NB4 (cell line): ENCODE data around the gene TRMU.
A peak's percentile ranks its signal among the peaks of the same experiment; 100 is the strongest.

Experiments used
- DNase-seq: peaks from one replicate; pipeline ENCODE4 v3.0.0; 2010; ENCODE audit warnings: low read depth
- H3K4me3 ChIP-seq: one replicate; pipeline ENCODE4 v1.5.1; 2011; ENCODE audit warnings: mild to moderate bottlenecking, low read depth, low read length, moderate library complexity
- CTCF ChIP-seq: IDR thresholded peaks from one replicate; pipeline ENCODE4 v1.5.1; 2012; ENCODE audit warnings: low read depth, low read length
- MAX ChIP-seq: IDR thresholded peaks from 2 replicates; pipeline ENCODE4 v1.6.1; 2011; ENCODE audit warnings: low read depth, low read length
- MYC ChIP-seq: IDR thresholded peaks from 2 replicates; pipeline ENCODE4 v1.6.1; 2011; ENCODE audit warnings: low read depth, low read length
- POLR2A ChIP-seq: IDR thresholded peaks from 2 replicates; pipeline ENCODE4 v1.6.1; 2011; ENCODE audit warnings: mild to moderate bottlenecking; ENCODE audit not compliant: insufficient read length; ENCODE audit errors: extremely low read depth

TRMU gene

GRCh38 chr22:46352276-46352675 is 16.8 kb downstream of the TRMU start:
- TF ChIP-seq POLR2A, result no peak
- no peak for TF ChIP-seq MYC
- TF ChIP-seq CTCF, result no peak
- no peak for TF ChIP-seq MAX
- no peak for DNase-seq
- no peak overlapping the region for H3K4me3 ChIP-seq

- H3K4me3 ChIP-seq, result no peak overlapping the region
- DNase-seq, result peak; percentile 82
- TF ChIP-seq MAX (peak; percentile 99), MYC (peak; percentile 95), POLR2A (no peak), CTCF (no peak)
Measured at GRCh38 chr22:46352691-46353386, 17.3 kb downstream of the TRMU start.

- DNase-seq, result no peak
- TF ChIP-seq CTCF (no peak), MAX (no peak), POLR2A (no peak), MYC (no peak)
- H3K4me3 ChIP-seq, result no peak overlapping the region
Measured at GRCh38 chr22:46353483-46354105, 18.1 kb downstream of the TRMU start.

GRCh38 chr22:46354176-46354992 is 18.9 kb downstream of the TRMU start:
- TF ChIP-seq POLR2A (no peak), CTCF (no peak), MYC (no peak), MAX (no peak)
- no peak overlapping the region for H3K4me3 ChIP-seq
- no peak for DNase-seq

- H3K4me3 ChIP-seq, result no peak overlapping the region
- no peak for DNase-seq
- TF ChIP-seq POLR2A (no peak), MAX (no peak), CTCF (no peak), MYC (no peak)
Measured at GRCh38 chr22:46354993-46355305, 19.4 kb downstream of the TRMU start.
